GM12865 (cell line): ENCODE measurements around the gene PTCHD4.
"Not testable (repeated sequence)": the region's sequence is repeated elsewhere in the genome, so short reads cannot be mapped to it uniquely, and the experiment has no call there.

Experiments used
- DNase-seq: peaks from one replicate; pipeline ENCODE4 v3.0.0; 2010; ENCODE audit warnings: low read depth
- H3K4me3 ChIP-seq: 2 replicates; pipeline ENCODE4 v1.5.1; 2011; ENCODE audit warnings: mild to moderate bottlenecking, low read depth, low read length, control low read depth
- TF ChIP-seq, protein P1 (sequence below): IDR thresholded peaks from 2 replicates; pipeline ENCODE4 v1.5.1; 2011; ENCODE audit warnings: low read length, control low read depth, low read depth, inconsistent platforms; ENCODE audit not compliant: insufficient read depth; ENCODE audit errors: missing control alignments

PTCHD4 gene

GRCh38 chr6:48136856-48137255 is 25.9 kb upstream of the PTCHD4 start:
- TF ChIP-seq, protein P1, sequence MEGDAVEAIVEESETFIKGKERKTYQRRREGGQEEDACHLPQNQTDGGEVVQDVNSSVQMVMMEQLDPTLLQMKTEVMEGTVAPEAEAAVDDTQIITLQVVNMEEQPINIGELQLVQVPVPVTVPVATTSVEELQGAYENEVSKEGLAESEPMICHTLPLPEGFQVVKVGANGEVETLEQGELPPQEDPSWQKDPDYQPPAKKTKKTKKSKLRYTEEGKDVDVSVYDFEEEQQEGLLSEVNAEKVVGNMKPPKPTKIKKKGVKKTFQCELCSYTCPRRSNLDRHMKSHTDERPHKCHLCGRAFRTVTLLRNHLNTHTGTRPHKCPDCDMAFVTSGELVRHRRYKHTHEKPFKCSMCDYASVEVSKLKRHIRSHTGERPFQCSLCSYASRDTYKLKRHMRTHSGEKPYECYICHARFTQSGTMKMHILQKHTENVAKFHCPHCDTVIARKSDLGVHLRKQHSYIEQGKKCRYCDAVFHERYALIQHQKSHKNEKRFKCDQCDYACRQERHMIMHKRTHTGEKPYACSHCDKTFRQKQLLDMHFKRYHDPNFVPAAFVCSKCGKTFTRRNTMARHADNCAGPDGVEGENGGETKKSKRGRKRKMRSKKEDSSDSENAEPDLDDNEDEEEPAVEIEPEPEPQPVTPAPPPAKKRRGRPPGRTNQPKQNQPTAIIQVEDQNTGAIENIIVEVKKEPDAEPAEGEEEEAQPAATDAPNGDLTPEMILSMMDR = no peak
- no peak overlapping the region for H3K4me3 ChIP-seq
- no peak for DNase-seq

GRCh38 chr6:48135323-48136084 is 24.5 kb upstream of the PTCHD4 start:
- TF ChIP-seq, protein P1 = no peak
- H3K4me3 ChIP-seq = no peak overlapping the region
- no peak for DNase-seq

- DNase-seq = no peak
- TF ChIP-seq, protein P1 = no peak
- H3K4me3 ChIP-seq = no peak overlapping the region
These were observed 23.2 kb upstream of the PTCHD4 start for GRCh38 chr6:48134246-48134645.

- H3K4me3 ChIP-seq = no peak overlapping the region
- no peak for DNase-seq
- TF ChIP-seq, protein P1 = no peak
These were observed 12.6 kb upstream of the PTCHD4 start for GRCh38 chr6:48123601-48124000.

DNA sequence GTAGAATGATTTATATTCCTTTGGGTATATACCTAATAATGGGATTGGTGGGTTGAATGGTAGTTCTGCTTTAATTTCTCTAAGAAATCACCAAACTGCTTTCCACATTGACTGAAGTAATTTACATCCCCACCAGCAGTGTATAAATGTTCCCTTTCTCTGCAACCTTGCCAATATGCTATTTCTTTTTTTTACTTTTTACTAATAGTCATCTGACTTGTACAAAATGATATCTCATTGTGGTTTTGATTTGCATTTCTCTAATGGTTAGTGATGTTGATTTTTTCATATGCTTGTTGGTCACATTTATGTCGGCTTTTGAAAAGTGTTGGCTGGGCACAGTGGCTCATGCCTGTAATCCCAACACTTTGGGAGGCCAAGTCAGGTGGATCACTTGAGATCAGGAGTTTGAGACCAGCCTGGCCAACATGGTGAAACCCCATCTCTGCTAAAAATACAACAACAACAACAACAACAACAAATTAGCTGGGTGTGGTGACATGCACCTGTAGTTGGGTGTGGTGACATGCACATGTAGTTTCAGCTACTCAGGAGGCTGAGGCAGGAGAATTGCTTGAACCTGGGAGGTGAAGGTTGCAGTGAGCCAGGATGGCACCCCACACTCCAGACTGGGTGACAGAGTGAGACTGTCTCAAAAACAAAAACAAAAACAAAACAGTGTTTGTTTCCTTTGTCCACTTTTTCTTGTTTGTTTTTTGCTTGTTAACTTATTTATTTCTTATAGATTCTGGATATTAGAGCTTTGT is 11.2 kb upstream of the PTCHD4 start:
- H3K4me3 ChIP-seq = not testable (repeated sequence)
- peak; percentile 17 for DNase-seq

- H3K4me3 ChIP-seq = no peak overlapping the region
- TF ChIP-seq, protein P1 = no peak
- no peak for DNase-seq
These were observed 6.0 kb upstream of the PTCHD4 start for GRCh38 chr6:48116699-48117645.

- DNase-seq = no peak
- H3K4me3 ChIP-seq = no peak overlapping the region
- TF ChIP-seq, protein P1 = no peak
These were observed 2.1 kb upstream of the PTCHD4 start for GRCh38 chr6:48113130-48113529.
